Urothelium cell line (cell line): ENCODE data around the gene SEPTIN10.
"Not testable (repeated sequence)": the region's sequence is repeated elsewhere in the genome, so short reads cannot be mapped to it uniquely, and the experiment has no call there.

Experiments
- DNase-seq: peaks from one replicate; pipeline ENCODE4 v3.0.0; 2011; ENCODE audit warnings: low spot score, mixed read lengths
- FAIRE-seq: peaks from 2 replicates; lab custom pipeline; 2011; peaks lifted over from hg19 to GRCh38; lab: Jason Lieb, UNC

SEPTIN10 gene

GRCh38 chr2:109613922-109614714 is at the start of gene SEPTIN10, which contains the start of gene SOWAHC:
Gene SEPTIN10, minus strand, starts transcription at chr2:109613966. Its CDS starts 139 bp downstream, at chr2:109613827.
Gene SOWAHC, plus strand, starts transcription at chr2:109614364. Its CDS starts 126 bp downstream, at chr2:109614490.
- DNase-seq (peak; percentile 98), FAIRE-seq (peak; percentile 99)

- no peak for DNase-seq
- FAIRE-seq = no peak
Observed at GRCh38 chr2:109662889-109663288, 49.1 kb upstream of the SEPTIN10 start.

GRCh38 chr2:109660046-109660860 is 46.5 kb upstream of the SEPTIN10 start:
- FAIRE-seq (no peak), DNase-seq (no peak)

- no peak for FAIRE-seq
- no peak for DNase-seq
Observed at GRCh38 chr2:109659396-109660045, 45.8 kb upstream of the SEPTIN10 start.

GRCh38 chr2:109655287-109655686 is 41.5 kb upstream of the SEPTIN10 start:
- FAIRE-seq (no peak), DNase-seq (peak; percentile 60)

GRCh38 chr2:109654326-109655050 is 40.7 kb upstream of the SEPTIN10 start:
- DNase-seq (no peak), FAIRE-seq (no peak)

- DNase-seq (no peak), FAIRE-seq (no peak)
Observed at GRCh38 chr2:109649736-109650695, 36.2 kb upstream of the SEPTIN10 start.

GRCh38 chr2:109648041-109648527 is 34.3 kb upstream of the SEPTIN10 start:
- FAIRE-seq (peak; percentile 84), DNase-seq (peak; percentile 61)

- DNase-seq = peak; percentile 54
Observed at GRCh38 chr2:109647636-109648035, 33.9 kb upstream of the SEPTIN10 start.

GRCh38 chr2:109646961-109647360 is 33.2 kb upstream of the SEPTIN10 start:
- peak; percentile 38 for DNase-seq

More at GRCh38 chr2:109647636-109648035, 33.9 kb upstream of the SEPTIN10 start:
- FAIRE-seq = no peak

GRCh38 chr2:109645412-109646184 is 31.8 kb upstream of the SEPTIN10 start:
- FAIRE-seq (no peak), DNase-seq (no peak)

More at GRCh38 chr2:109646961-109647360, 33.2 kb upstream of the SEPTIN10 start:
- FAIRE-seq = no peak

- DNase-seq (no peak), FAIRE-seq (no peak)
Observed at GRCh38 chr2:109644571-109645275, 31.0 kb upstream of the SEPTIN10 start.

GRCh38 chr2:109640000-109640399 is 26.2 kb upstream of the SEPTIN10 start:
- not testable (repeated sequence) for FAIRE-seq

GRCh38 chr2:109638795-109639194 is 25.0 kb upstream of the SEPTIN10 start:
- DNase-seq = no peak
- FAIRE-seq = no peak

More at GRCh38 chr2:109640000-109640399, 26.2 kb upstream of the SEPTIN10 start:
- not testable (repeated sequence) for DNase-seq

- FAIRE-seq = no peak
- no peak for DNase-seq
Observed at GRCh38 chr2:109637749-109638570, 24.2 kb upstream of the SEPTIN10 start.

GRCh38 chr2:109636317-109636716 is 22.6 kb upstream of the SEPTIN10 start:
- no peak for FAIRE-seq
- no peak for DNase-seq
